Endothelial cell of umbilical vein (primary cell): Measurements from ENCODE around the gene MARK2. TPM values are rescaled to one million over a fixed set of nuclear protein-coding genes. Genes with fewer than 3 reads are reported as not detected.

Experiments
- BruUV-seq: library from RNA; stranded (reverse); fragments of 400-500 nt; replicated peaks from 2 replicates; lab custom pipeline; 2021; lab: Mats Ljungman, UMichigan
- CTCF ChIA-PET: fragments of 300-600, 350-600 bp; sonication (Branson Sonifier 250); formaldehyde crosslinking; loops from one replicate; lab custom pipeline; 2021; ENCODE audit warnings: antibody characterized with exemption, inconsistent platforms; lab: Charles Lee
- POLR2A ChIA-PET: fragments of 300-600, 350-600 bp; sonication (Branson Sonifier 250); formaldehyde crosslinking; loops from one replicate; lab custom pipeline; 2021; ENCODE audit warnings: antibody characterized with exemption, inconsistent platforms; lab: Charles Lee
- DNase-seq: peaks from one replicate; pipeline ENCODE4 v3.0.0-alpha.2; 2011; ENCODE audit warnings: low read depth, low spot score
- FAIRE-seq: peaks from 2 replicates; lab custom pipeline; 2011; peaks lifted over from hg19 to GRCh38; lab: Jason Lieb, UNC
- H2AFZ ChIP-seq: 2 replicates; pipeline ENCODE4 v1.6.0; 2012; ENCODE audit warnings: low read depth, low read length, control low read depth, inconsistent platforms
- H3K27ac ChIP-seq: 2 replicates; pipeline ENCODE4 v1.5.1; 2011; ENCODE audit warnings: low read depth, mild to moderate bottlenecking, control low read depth, low read length, moderate library complexity; ENCODE audit not compliant: insufficient read depth
- H3K27me3 ChIP-seq, 2 experiments: 2 replicates each; pipeline versions ENCODE4 v1.6.0 to v1.6.1; 2011; ENCODE audit warnings: low read length in 2 of 2, mixed read lengths in 1 of 2; ENCODE audit not compliant: control insufficient read depth in 2 of 2, insufficient read depth in 2 of 2
- H3K36me3 ChIP-seq, 2 experiments: 2 replicates in 1 of 2; 3 replicates in 1 of 2; pipeline ENCODE4 v1.5.1; 2011; ENCODE audit warnings: low read length in 2 of 2, mild to moderate bottlenecking in 1 of 2, moderate library complexity in 1 of 2; ENCODE audit not compliant: control insufficient read depth in 2 of 2, insufficient read depth in 2 of 2; ENCODE audit errors: extremely low read depth in 1 of 2
- H3K4me1 ChIP-seq: 3 replicates; pipeline ENCODE4 v1.5.1; 2011; ENCODE audit warnings: mild to moderate bottlenecking, low read length; ENCODE audit not compliant: control insufficient read depth, insufficient read depth; ENCODE audit errors: extremely low read depth
- H3K4me2 ChIP-seq: 2 replicates; pipeline ENCODE4 v1.6.1; 2011; ENCODE audit warnings: low read length, control low read depth, mixed read lengths; ENCODE audit not compliant: insufficient read depth
- H3K4me3 ChIP-seq, 3 experiments: fragments of 200-600 bp in 1 of 3; sonication (generic), shearing (Covaris generic) in 1 of 3; replicated peaks in 1 of 3; 2 replicates each; pipeline ENCODE4 v1.5.1; 2011 to 2016; ENCODE audit warnings: control low read depth in 3 of 3, low read length in 3 of 3, mild to moderate bottlenecking in 2 of 3, inconsistent platforms in 1 of 3, low read depth in 1 of 3, moderate library complexity in 1 of 3; ENCODE audit not compliant: insufficient read depth in 1 of 3
- H3K79me2 ChIP-seq: 2 replicates; pipeline ENCODE4 v1.6.0; 2012; ENCODE audit warnings: low read length, inconsistent platforms; ENCODE audit not compliant: control insufficient read depth, insufficient read depth
- H3K9ac ChIP-seq: replicated peaks from 2 replicates; pipeline ENCODE3; 2011; ENCODE audit warnings: low read length, control low read depth; ENCODE audit not compliant: insufficient read depth; ENCODE audit errors: extremely low read depth
- H3K9me1 ChIP-seq: replicated peaks from 3 replicates; pipeline ENCODE4 v1.6.0; 2011; ENCODE audit warnings: mild to moderate bottlenecking, low read length; ENCODE audit not compliant: control insufficient read depth, insufficient read depth; ENCODE audit errors: extremely low read depth
- H3K9me3 ChIP-seq: replicated peaks from 2 replicates; pipeline ENCODE4 v1.5.1; 2012; ENCODE audit warnings: low read length, inconsistent platforms; ENCODE audit not compliant: control insufficient read depth, insufficient read depth
- H4K20me1 ChIP-seq: replicated peaks from 2 replicates; pipeline ENCODE3; 2011; ENCODE audit warnings: mild to moderate bottlenecking, low read length; ENCODE audit not compliant: control insufficient read depth, insufficient read depth; ENCODE audit errors: extremely low read depth
- CTCF ChIP-seq, 2 donors: IDR thresholded peaks; 1 replicate in 1 of 2; 2 replicates in 1 of 2; pipeline ENCODE4 v1.5.1; 2011; ENCODE audit warnings: low read length in 2 of 2, mild to moderate bottlenecking in 2 of 2, moderate library complexity in 2 of 2, control low read depth in 1 of 2, inconsistent platforms in 1 of 2, low read depth in 1 of 2; ENCODE audit not compliant: insufficient read depth in 1 of 2; ENCODE audit errors: extremely low read depth in 1 of 2
- EZH2 ChIP-seq: IDR thresholded peaks from 2 replicates; pipeline ENCODE4 v1.6.1; 2012; ENCODE audit warnings: borderline replicate concordance, low read depth, mild to moderate bottlenecking, moderate library complexity, low read length, inconsistent platforms; ENCODE audit not compliant: severe bottlenecking
- FOS ChIP-seq: IDR thresholded peaks from 2 replicates; pipeline ENCODE4 v1.6.1; 2011; ENCODE audit warnings: mild to moderate bottlenecking, low read length, moderate library complexity, borderline replicate concordance; ENCODE audit not compliant: insufficient read depth
- GATA2 ChIP-seq: IDR thresholded peaks from 2 replicates; pipeline ENCODE4 v1.7.0; 2011; ENCODE audit warnings: low read depth, mild to moderate bottlenecking, moderate library complexity, mixed read lengths, low read length; ENCODE audit not compliant: insufficient read length, insufficient read depth
- JUN ChIP-seq: IDR thresholded peaks from 2 replicates; pipeline ENCODE4 v1.6.1; 2011; ENCODE audit warnings: borderline replicate concordance, low read depth; ENCODE audit not compliant: insufficient read length, insufficient read depth
- MAX ChIP-seq: IDR thresholded peaks from 2 replicates; pipeline ENCODE4 v1.6.1; 2011; ENCODE audit not compliant: insufficient read depth, insufficient read length
- MYC ChIP-seq: IDR thresholded peaks from one replicate; pipeline ENCODE4 v1.6.1; 2011; ENCODE audit warnings: mild to moderate bottlenecking, low read depth, low read length
- POLR2A ChIP-seq: IDR thresholded peaks from 2 replicates; pipeline ENCODE4 v1.6.1; 2012; ENCODE audit warnings: low read depth, mild to moderate bottlenecking, control low read depth, low read length
- POLR2AphosphoS5 ChIP-seq: IDR thresholded peaks from 2 replicates; pipeline ENCODE4 v1.6.1; 2012; ENCODE audit warnings: low read depth, mild to moderate bottlenecking, control low read depth, low read length, moderate library complexity; ENCODE audit not compliant: insufficient read depth
- dilution Hi-C: fragments of 300-500 bp; cut with MboI; formaldehyde crosslinking; loops from one replicate; pipeline ENCODE4 v1.15.0; 2019; ENCODE audit warnings: low sequenced_read_pairs; ENCODE audit not compliant: extremely low pct_ligation_motif_present
- intact Hi-C: fragments of 100-400 bp; cut with micrococcal nuclease; formaldehyde crosslinking; loops from one replicate; pipeline ENCODE4 v1.10.0; 2022
- polyA plus RNA-seq, 4 experiments: library from polyadenylated mRNA; depleted of rRNA in 3 of 4; stranded (reverse) in 3 of 4; unstranded in 1 of 4; fragments of >200 nt; gene quantifications; 2 replicates each; pipeline versions ENCODE4 v1.2.1 to v1.2.3, GENCODE V29; 2011 to 2012; ENCODE audit warnings: missing spikeins in 1 of 4
- total RNA-seq: library from RNA; stranded (reverse); gene quantifications from 2 replicates; pipeline ENCODE4 v1.2.3, GENCODE V29; 2021

The MARK2 gene
- total and polyA plus RNA-seq, 2 donors (not counting 3 experiments of a cell fraction or from before 2014, with no cell fraction given): 16.6 to 34.7 TPM

GRCh38 chr11:63892228-63892627, 53.3 kb downstream of the MARK2 start:
- H4K20me1 ChIP-seq: no peaks in the 10 kb centered on the region
- H2AFZ ChIP-seq: no peak overlapping the region
- ChIA-PET POLR2A (no interaction called here), CTCF (interaction anchor here (1.1 to 2.2 kb wide), 3 partner anchors 9 to 54 kb away, joined by 4 to 10 read pairs (median 4); no protein-coding TSS in a partner anchor)
- no peak overlapping the region for H3K4me2 ChIP-seq
- H3K9me3 ChIP-seq: no peaks in the 10 kb centered on the region
- H3K9ac ChIP-seq: no peak overlapping the region
- peaks cover 12% of the 10 kb centered on the region for H3K4me1 ChIP-seq
- no peak overlapping the region for H3K27ac ChIP-seq
- H3K4me3 ChIP-seq: no peak overlapping the region
- H3K79me2 ChIP-seq: peaks cover 54% of the 10 kb centered on the region
- H3K9me1 ChIP-seq: no peaks in the 10 kb centered on the region
- BruUV-seq: no TSS peak
- DNase-seq: no peak
- H3K36me3 ChIP-seq: peaks cover 9% of the 10 kb centered on the region in 2 experiments
- no peak for TF ChIP-seq FOS
- TF ChIP-seq POLR2A: no peak
- no peak for TF ChIP-seq CTCF (IDR thresholded peaks at IDR 0.05; ENCODE audit: extremely low read depth in 1 of 2, insufficient read depth in 1 of 2, low read depth in 1 of 2, low read length in 2 of 2)
- TF ChIP-seq EZH2: no peak
- no peak for TF ChIP-seq MAX
- no peak for TF ChIP-seq GATA2
- no peak for TF ChIP-seq POLR2AphosphoS5
- no peak for TF ChIP-seq JUN
- TF ChIP-seq MYC: no peak
- peak; percentile 18 for FAIRE-seq
- no peaks in the 10 kb centered on the region for H3K27me3 ChIP-seq
- intact Hi-C loops (no loop called here), dilution Hi-C loops (no loop called here)
